Inflammatory macrophage treated with lipopolysaccharide for 4 hours (primary cell): ENCODE measurements around the gene PRDM11.
"Not testable (repeated sequence)": the region's sequence is repeated elsewhere in the genome, so short reads cannot be mapped to it uniquely, and the experiment has no call there.

Experiments used
- DNase-seq: peaks from one replicate; pipeline ENCODE4 v3.0.0-alpha.2; 2020

Gene PRDM11

DNA sequence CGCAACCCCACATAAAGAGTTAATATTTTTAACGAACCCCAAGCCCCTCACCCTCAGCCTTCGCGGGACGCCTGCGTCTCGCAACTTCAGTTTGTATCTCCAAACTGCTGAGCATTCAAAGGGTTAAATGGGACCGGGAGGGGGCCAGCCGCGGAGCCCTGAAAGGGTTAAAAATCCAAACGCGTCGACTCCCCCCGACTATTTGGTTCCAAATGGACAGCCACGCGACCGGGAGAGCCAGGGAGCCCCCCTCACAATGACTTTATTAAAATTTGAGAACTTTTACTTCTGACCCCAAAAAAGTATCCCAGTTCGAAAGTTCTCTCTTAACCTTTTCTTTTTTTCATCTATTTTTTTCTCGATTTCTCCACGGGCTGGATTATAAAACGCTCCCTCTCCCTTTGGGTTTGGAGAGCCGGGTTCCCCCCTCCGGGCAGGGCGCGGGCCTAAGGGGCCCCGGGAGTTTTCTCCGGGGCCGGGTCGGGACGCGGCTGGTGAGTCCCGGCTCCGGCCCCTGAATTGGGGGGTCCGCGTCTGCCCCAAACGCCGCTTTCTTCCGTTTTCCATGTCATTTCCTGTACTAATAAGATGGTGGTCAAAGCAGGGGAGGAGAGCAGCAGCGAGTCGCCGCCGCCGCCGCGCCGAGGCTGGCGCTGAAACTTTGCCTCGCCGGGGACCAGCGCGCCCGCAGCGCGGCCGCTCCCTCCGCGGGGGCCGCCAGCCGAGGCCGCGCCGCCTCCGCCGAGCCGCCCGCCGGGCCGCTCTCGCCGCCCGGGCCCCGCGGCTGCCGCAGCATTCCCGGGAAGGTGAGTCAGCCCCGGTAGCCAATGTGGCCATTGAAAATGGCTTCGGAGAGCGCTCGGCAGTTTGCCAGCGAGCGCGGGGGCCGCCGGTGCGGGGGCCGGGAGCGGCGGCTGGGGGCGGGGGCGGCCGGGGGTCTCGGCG is at the start of gene PRDM11:
PRDM11 (plus strand) TSS at position 568 of the 945 bp plus-strand sequence. CDS start 35,128 bp downstream, outside the sequence.
- peak; percentile 55 for DNase-seq

GRCh38 chr11:45097721-45098493 is 48.5 kb upstream of the PRDM11 start:
- peak; percentile 37 for DNase-seq

GRCh38 chr11:45098929-45099328 is 47.5 kb upstream of the PRDM11 start:
- no peak for DNase-seq

DNA sequence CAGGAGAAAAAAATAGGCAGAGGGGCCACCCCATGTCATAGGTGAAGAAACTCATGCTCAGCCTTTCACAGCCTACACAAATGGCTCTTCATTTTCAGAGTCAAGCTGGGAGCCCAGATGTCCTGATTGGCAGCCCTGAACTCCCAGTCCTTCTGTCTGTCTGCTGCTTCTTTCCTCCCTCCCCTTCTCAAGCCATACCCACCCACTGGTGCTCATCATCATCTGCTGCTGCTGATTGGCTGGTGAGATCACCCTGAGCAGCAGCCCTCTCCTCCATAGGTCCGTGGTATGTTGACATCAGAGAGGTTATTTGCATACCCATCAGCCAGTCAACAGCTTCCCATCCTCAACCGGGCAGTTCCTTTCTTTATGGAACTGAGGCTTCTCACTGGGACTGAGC is 46.1 kb upstream of the PRDM11 start:
- peak; percentile 80 for DNase-seq

- DNase-seq = no peak
Observed at GRCh38 chr11:45102361-45102809, 44.1 kb upstream of the PRDM11 start.

GRCh38 chr11:45102810-45103621 is 43.4 kb upstream of the PRDM11 start:
- peak; percentile 56 for DNase-seq

GRCh38 chr11:45104006-45104789 is 42.2 kb upstream of the PRDM11 start:
- no peak for DNase-seq

GRCh38 chr11:45104790-45105084 is 41.7 kb upstream of the PRDM11 start:
- DNase-seq = no peak

- DNase-seq = peak; percentile 61
Observed at GRCh38 chr11:45105233-45105983, 41.0 kb upstream of the PRDM11 start.

DNA sequence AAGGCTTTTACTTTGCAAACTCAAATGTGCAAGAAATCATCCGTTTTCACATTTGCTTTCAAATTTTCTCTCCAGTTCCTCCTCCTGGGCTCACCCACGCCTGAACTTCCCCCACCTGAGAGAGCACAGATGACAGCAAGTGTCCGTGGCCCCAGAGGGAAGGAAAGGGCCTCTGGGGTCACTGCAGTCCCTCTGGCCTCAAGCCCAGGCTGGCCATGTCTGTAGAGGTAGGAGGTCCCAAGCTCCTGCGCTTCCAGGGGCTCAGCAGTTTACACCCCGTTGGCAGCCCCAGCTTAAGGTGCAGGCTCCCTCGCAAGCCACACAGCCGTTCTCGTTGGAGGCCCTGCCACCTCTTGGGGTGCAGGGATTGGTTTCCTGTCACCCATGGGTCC is 40.5 kb upstream of the PRDM11 start:
- DNase-seq = no peak

DNA sequence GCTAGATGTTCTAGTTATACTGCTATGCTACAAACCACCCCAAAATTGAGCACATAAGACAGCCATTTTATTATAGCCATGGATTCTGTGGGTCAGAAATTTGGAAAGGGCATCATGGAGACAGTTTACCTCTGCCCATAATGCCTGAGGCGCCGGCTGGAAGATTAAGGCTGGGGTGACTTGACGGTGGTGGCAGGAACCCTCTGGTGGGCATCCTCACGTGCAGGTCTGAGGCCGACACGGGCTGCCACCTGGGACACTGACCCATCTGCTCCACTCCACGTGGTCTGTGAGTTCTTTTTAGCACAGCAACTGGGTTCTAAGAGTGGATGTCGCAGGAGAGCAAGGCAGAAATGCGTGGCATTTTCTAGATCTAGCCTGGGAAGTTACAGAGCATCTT is 40.0 kb upstream of the PRDM11 start:
- no peak for DNase-seq

GRCh38 chr11:45107029-45107428 is 39.4 kb upstream of the PRDM11 start:
- DNase-seq = no peak

GRCh38 chr11:45108070-45109064 is 38.1 kb upstream of the PRDM11 start:
- no peak for DNase-seq

- DNase-seq = no peak
Observed at GRCh38 chr11:45109400-45109799, 37.0 kb upstream of the PRDM11 start.

DNA sequence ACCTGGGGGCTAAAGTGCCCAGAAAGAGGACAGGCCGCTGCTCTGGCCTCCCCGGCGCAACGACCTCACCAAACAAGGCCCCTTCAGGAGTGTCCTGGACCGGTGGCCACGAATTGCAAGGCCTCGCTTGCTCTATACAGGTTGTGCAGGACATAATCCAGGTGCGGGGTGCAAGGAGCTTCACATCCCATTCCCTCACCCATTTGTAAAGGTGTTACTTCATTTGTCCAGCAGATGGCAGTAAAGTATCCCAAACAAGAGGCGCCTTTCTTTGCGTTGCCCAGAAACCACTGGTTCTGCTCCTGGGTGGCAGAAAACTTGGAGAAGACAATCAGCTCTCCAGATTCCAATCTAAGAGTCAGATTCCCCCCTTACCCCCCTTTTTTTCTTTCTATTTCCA is 35.9 kb upstream of the PRDM11 start:
- peak; percentile 68 for DNase-seq

GRCh38 chr11:45113807-45114206 is 32.6 kb upstream of the PRDM11 start:
- DNase-seq = peak; percentile 34

- DNase-seq = not testable (repeated sequence)
Observed at GRCh38 chr11:45127836-45128235, 18.6 kb upstream of the PRDM11 start.

DNA sequence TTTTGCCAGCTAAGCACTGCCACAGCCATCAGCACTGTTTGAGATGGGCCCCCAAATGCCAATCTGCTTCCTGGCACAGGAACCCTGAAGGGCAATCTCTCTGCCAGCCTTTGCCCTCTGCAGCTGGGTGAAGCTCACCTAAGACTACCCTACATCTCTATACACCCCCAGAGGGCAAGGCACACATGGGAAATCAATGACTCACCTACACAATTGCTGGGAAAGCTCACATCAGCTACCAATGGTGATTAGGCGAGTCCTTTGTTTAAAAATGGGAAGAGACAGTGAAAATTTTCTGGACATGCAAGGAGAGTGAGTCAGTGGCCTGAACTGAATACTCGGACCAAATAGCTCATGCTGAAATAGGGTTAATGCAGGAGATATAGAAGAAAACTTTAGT is 12.6 kb upstream of the PRDM11 start:
- DNase-seq = no peak

DNA sequence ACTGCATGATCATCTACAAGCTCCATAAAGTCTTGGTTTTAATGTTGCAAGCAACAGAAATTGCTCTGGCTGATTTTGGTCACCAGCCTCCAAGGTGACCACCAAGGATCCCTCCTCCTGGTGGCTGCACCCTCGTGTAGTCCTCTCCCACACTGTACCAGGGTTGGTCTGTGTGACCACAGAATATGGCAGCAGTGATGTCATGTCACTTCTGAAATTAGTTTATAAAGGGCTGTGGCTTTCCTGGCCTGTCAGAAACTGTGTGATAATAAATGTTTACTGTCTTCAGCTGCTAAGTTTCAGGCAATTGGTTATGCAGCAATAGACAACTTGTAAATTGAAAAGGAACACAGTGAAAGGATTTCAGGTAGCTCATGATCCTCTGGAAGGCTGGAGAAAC is 5.3 kb upstream of the PRDM11 start:
- no peak for DNase-seq

DNA sequence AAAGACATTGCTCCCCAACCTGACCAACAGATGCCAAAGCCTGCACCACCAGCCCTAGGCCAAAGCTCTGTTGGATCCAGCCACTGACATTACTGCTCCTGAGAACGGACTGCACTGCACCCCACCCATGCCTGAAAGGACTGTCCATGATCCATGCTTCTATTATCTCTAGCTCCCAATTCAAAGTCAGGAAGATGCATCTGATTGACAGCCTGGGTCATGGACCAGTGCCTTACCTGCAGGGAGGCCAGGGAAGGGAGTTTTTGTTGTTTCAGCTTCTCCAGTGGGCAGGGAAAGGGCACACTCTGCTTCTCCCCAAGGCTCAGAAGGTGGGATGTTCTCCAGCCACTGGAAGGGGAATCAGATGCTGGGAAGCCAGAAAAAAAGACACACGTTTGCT is 4.8 kb upstream of the PRDM11 start:
- no peak for DNase-seq
